Measurements from ENCODE around the gene UBE2G2. TPM values are rescaled to one million over a fixed set of nuclear protein-coding genes. Genes with fewer than 3 reads are reported as not detected.

UBE2G2 gene
- total RNA-seq, 2 experiments from 2014 or later, result 89.9 to 96.8 TPM

- Mint-ChIP-seq H3K4me1 (ENCODE audit: low read depth) (peaks cover 30% of the 10 kb centered on the region), H3K9me3 (no peaks in the 10 kb centered on the region), H3K27me3 (no peaks in the 10 kb centered on the region), H3K27ac (no peak overlapping the region), H3K4me3 (peak overlapping the region; percentile 7), H3K36me3 (ENCODE audit: low read depth) (peaks cover 40% of the 10 kb centered on the region)
- H3K4me3 ChIP-seq (ENCODE audit: low read length), result no peak overlapping the region
- H3K36me3 ChIP-seq (ENCODE audit: insufficient read depth, low read length), result peaks cover 29% of the 10 kb centered on the region
- no peak for TF ChIP-seq CTCF (IDR thresholded peaks at IDR 0.05)
- ATAC-seq (ENCODE audit: poor library complexity) (no peak), DNase-seq (no peak)
- H3K27ac ChIP-seq (ENCODE audit: low read depth in 1 of 2, low read length in 2 of 2), result peak overlapping the region in 1 of 2 donors; percentile 29
- ChIA-PET CTCF (no interaction called here), POLR2A (interaction anchor here (1.5 to 2.2 kb wide), 3 partner anchors 20 to 85 kb away, joined by 4 to 8 read pairs (median 7); partner anchors contain the start of gene PTTG1IP)
- H3K4me1 ChIP-seq (ENCODE audit: insufficient read depth, low read length), result peaks cover 36% of the 10 kb centered on the region
- H3K9me3 ChIP-seq (ENCODE audit: control insufficient read depth in 1 of 2, insufficient read depth in 1 of 2, low read length in 2 of 2), result no peaks in the 10 kb centered on the region
- intact Hi-C loops (cut with DNase I, micrococcal nuclease), result loop anchor here in 1 of 2 experiments (2.0 kb wide), 1 partner anchor 25 kb away; the partner anchor contains the start of gene PTTG1IP
- no peaks in the 10 kb centered on the region for H3K27me3 ChIP-seq (ENCODE audit: control insufficient read depth in 1 of 2, insufficient read depth in 2 of 2, low read length in 2 of 2)
These were observed 45.8 kb upstream of the UBE2G2 start for GRCh38 chr21:44847261-44848056.

- Mint-ChIP-seq H3K4me3 (peak overlapping the region; percentile 80), H3K27ac (peak overlapping the region; percentile 86), H3K27me3 (no peaks in the 10 kb centered on the region), H3K9me3 (no peaks in the 10 kb centered on the region), H3K36me3 (ENCODE audit: low read depth) (peaks cover 32% of the 10 kb centered on the region), H3K4me1 (ENCODE audit: low read depth) (peaks cover 22% of the 10 kb centered on the region)
- CTCF ChIA-PET, result interaction anchor here (0.7 to 1.6 kb wide), 4 partner anchors 20 to 45 kb away, joined by 3 to 7 read pairs (median 4); partner anchors contain the start of gene UBE2G2
- Histone ChIP-seq H3K4me1 (ENCODE audit: insufficient read depth, low read length) (peaks cover 31% of the 10 kb centered on the region), H3K9me3 (ENCODE audit: control insufficient read depth in 1 of 2, insufficient read depth in 1 of 2, low read length in 2 of 2) (no peaks in the 10 kb centered on the region), H3K4me3 (ENCODE audit: low read length) (no peak overlapping the region), H3K36me3 (ENCODE audit: insufficient read depth, low read length) (peaks cover 27% of the 10 kb centered on the region), H3K27me3 (ENCODE audit: control insufficient read depth in 1 of 2, insufficient read depth in 2 of 2, low read length in 2 of 2) (no peaks in the 10 kb centered on the region), H3K27ac (ENCODE audit: low read depth in 1 of 2, low read length in 2 of 2) (peak overlapping the region in 1 of 2 donors; percentile 29)
- peak in 13 of 14 experiments; percentile 15 to 75 (median 47) for DNase-seq
- TF ChIP-seq CTCF (IDR thresholded peaks at IDR 0.05), result no peak
- intact Hi-C loops (cut with DNase I, micrococcal nuclease), result loop anchor here in 1 of 2 experiments (1.0 to 2.0 kb wide), 2 partner anchors 26 to 44 kb away; partner anchors contain the start of gene PTTG1IP
- POLR2A ChIA-PET, result interaction anchor here (0.8 to 2.2 kb wide), 7 partner anchors 10 to 86 kb away, joined by 3 to 8 read pairs (median 4); partner anchors contain the start of gene PTTG1IP
- ATAC-seq (ENCODE audit: poor library complexity), result peak; percentile 81
These were observed 45.1 kb upstream of the UBE2G2 start for GRCh38 chr21:44846485-44847260.

GRCh38 chr21:44846224-44846484 lies 44.5 kb upstream of the UBE2G2 start:
- no peaks in the 10 kb centered on the region for H3K27me3 ChIP-seq (ENCODE audit: control insufficient read depth in 1 of 2, insufficient read depth in 2 of 2, low read length in 2 of 2)
- peak overlapping the region; percentile 86 for H3K27ac Mint-ChIP-seq
- peak overlapping the region; percentile 80 for H3K4me3 Mint-ChIP-seq
- DNase-seq, result no peak
- no peak for ATAC-seq (ENCODE audit: poor library complexity)
- H3K4me3 ChIP-seq (ENCODE audit: low read length), result peak overlapping the region; percentile 52
- no peaks in the 10 kb centered on the region for H3K27me3 Mint-ChIP-seq
- peaks cover 27% of the 10 kb centered on the region for H3K36me3 Mint-ChIP-seq (ENCODE audit: low read depth)
- H3K36me3 ChIP-seq (ENCODE audit: insufficient read depth, low read length), result peaks cover 24% of the 10 kb centered on the region
- ChIA-PET POLR2A (interaction anchor here (0.6 to 2.2 kb wide), 8 partner anchors 10 to 86 kb away, joined by 3 to 8 read pairs (median 4); partner anchors contain the start of gene PTTG1IP), CTCF (interaction anchor here (0.7 to 1.6 kb wide), 4 partner anchors 19 to 45 kb away, joined by 3 to 7 read pairs (median 4); partner anchors contain the start of gene UBE2G2)
- no peaks in the 10 kb centered on the region for H3K9me3 Mint-ChIP-seq
- intact Hi-C loops (cut with DNase I, micrococcal nuclease), result loop anchor here in 1 of 2 experiments (1.0 to 2.0 kb wide), 2 partner anchors 27 to 44 kb away; partner anchors contain the start of gene PTTG1IP
- TF ChIP-seq CTCF (IDR thresholded peaks at IDR 0.05), result no peak
- H3K9me3 ChIP-seq (ENCODE audit: control insufficient read depth in 1 of 2, insufficient read depth in 1 of 2, low read length in 2 of 2), result no peaks in the 10 kb centered on the region
- H3K4me1 ChIP-seq (ENCODE audit: insufficient read depth, low read length), result peaks cover 29% of the 10 kb centered on the region
- peaks cover 17% of the 10 kb centered on the region for H3K4me1 Mint-ChIP-seq (ENCODE audit: low read depth)
- H3K27ac ChIP-seq (ENCODE audit: low read depth in 1 of 2, low read length in 2 of 2), result no peak overlapping the region
